ENCODE measurements around the gene CBX8.
A peak's percentile ranks its signal among the peaks of the same experiment; 100 is the strongest.

Gene CBX8

GRCh38 chr17:79832218-79833109 lies 35.6 kb upstream of the CBX8 start:
- Histone ChIP-seq H3K27me3 (ENCODE audit: control insufficient read depth, insufficient read depth, low read length) (no peaks in the 10 kb centered on the region), H3K9me3 (ENCODE audit: control insufficient read depth, low read length) (no peaks in the 10 kb centered on the region), H2AFZ (peak overlapping the region; percentile 88), H3K27ac (peak overlapping the region; percentile 85), H3K9ac (peak overlapping the region; percentile 7), H3K36me3 (ENCODE audit: control insufficient read depth, insufficient read depth, low read length) (no peaks in the 10 kb centered on the region), H3K4me3 (ENCODE audit: low read depth, low read length) (peak overlapping the region; percentile 59), H3K4me1 (peaks cover 27% of the 10 kb centered on the region), H3K4me2 (ENCODE audit: low read length) (peak overlapping the region; percentile 81), H3K79me2 (peaks cover 23% of the 10 kb centered on the region)
- TF ChIP-seq, protein P1, sequence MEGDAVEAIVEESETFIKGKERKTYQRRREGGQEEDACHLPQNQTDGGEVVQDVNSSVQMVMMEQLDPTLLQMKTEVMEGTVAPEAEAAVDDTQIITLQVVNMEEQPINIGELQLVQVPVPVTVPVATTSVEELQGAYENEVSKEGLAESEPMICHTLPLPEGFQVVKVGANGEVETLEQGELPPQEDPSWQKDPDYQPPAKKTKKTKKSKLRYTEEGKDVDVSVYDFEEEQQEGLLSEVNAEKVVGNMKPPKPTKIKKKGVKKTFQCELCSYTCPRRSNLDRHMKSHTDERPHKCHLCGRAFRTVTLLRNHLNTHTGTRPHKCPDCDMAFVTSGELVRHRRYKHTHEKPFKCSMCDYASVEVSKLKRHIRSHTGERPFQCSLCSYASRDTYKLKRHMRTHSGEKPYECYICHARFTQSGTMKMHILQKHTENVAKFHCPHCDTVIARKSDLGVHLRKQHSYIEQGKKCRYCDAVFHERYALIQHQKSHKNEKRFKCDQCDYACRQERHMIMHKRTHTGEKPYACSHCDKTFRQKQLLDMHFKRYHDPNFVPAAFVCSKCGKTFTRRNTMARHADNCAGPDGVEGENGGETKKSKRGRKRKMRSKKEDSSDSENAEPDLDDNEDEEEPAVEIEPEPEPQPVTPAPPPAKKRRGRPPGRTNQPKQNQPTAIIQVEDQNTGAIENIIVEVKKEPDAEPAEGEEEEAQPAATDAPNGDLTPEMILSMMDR (IDR thresholded peaks at IDR 0.05): no peak

DNA sequence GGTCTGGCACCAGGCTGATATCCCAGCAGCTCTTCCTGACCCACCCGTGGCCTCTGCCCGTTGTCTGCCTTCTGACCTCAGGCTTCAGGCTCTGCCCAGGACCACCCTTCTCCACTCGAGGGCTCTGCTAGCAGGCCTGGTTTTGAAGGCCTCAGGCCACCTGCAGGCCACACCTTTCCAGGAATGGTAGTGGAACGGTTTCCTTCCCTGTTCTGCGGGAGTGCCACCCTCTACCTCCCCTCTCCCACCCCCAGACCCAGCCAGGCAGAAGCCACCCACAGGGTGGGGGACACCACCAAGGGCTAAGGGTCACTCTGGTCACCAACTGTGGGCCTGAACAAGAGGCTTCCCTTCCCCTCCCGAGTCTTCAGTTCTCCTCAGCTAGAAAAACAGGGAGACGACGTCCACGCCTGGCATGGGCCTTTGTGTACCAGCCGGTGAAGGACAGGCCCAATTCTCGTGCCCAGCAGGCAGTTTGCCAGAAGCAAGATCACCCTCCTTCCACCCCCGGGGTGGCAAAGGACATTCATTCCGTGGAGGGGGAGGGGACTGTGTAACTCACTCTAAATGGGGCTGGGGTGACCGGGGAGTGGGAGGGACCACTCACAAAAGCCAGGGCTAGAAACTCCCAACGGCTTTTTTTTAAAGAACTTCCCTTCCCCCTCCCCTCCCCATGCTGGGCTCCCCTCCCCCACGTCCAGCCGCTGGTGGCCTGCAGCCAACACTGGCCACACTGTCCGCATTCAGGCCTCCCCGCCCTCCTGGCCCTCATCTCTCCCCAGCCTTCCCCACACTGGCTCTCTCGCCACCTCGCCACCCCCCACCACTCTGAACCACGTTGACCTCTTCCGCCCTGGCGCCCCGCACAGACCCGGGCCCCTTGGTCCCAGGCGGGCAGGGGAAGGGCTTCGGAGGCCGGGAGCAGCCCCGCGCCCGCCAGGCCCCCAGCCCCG lies 34.7 kb upstream of the CBX8 start:
- Histone ChIP-seq H3K9ac (peak overlapping the region; percentile 7), H3K4me1 (peaks cover 27% of the 10 kb centered on the region), H3K9me3 (ENCODE audit: control insufficient read depth, low read length) (no peaks in the 10 kb centered on the region), H3K79me2 (peaks cover 17% of the 10 kb centered on the region), H3K36me3 (ENCODE audit: control insufficient read depth, insufficient read depth, low read length) (no peaks in the 10 kb centered on the region), H3K4me3 (ENCODE audit: low read depth, low read length) (peak overlapping the region; percentile 59), H3K4me2 (ENCODE audit: low read length) (peak overlapping the region; percentile 81), H2AFZ (peak overlapping the region; percentile 88), H3K27me3 (ENCODE audit: control insufficient read depth, insufficient read depth, low read length) (no peaks in the 10 kb centered on the region), H3K27ac (peak overlapping the region; percentile 85)
- TF ChIP-seq, protein P1 (IDR thresholded peaks at IDR 0.05): no peak

- Histone ChIP-seq H3K9me3 (ENCODE audit: control insufficient read depth, low read length) (no peaks in the 10 kb centered on the region), H3K4me3 (ENCODE audit: low read depth, low read length) (peak overlapping the region; percentile 31), H3K9ac (no peak overlapping the region), H3K4me2 (ENCODE audit: low read length) (peak overlapping the region; percentile 81), H3K27me3 (ENCODE audit: control insufficient read depth, insufficient read depth, low read length) (no peaks in the 10 kb centered on the region), H3K79me2 (peaks cover 13% of the 10 kb centered on the region), H3K4me1 (peaks cover 27% of the 10 kb centered on the region), H2AFZ (no peak overlapping the region), H3K27ac (no peak overlapping the region), H3K36me3 (ENCODE audit: control insufficient read depth, insufficient read depth, low read length) (no peaks in the 10 kb centered on the region)
- TF ChIP-seq, protein P1 (IDR thresholded peaks at IDR 0.05): no peak
Measured at GRCh38 chr17:79830763-79831264, 33.9 kb upstream of the CBX8 start.

- no peak overlapping the region for H2AFZ ChIP-seq
- H3K27me3 ChIP-seq (ENCODE audit: control insufficient read depth, insufficient read depth, low read length): no peaks in the 10 kb centered on the region
- H3K9ac ChIP-seq: no peak overlapping the region
- H3K4me2 ChIP-seq (ENCODE audit: low read length): no peak overlapping the region
- no peaks in the 10 kb centered on the region for H3K9me3 ChIP-seq (ENCODE audit: control insufficient read depth, low read length)
- TF ChIP-seq, protein P1 (IDR thresholded peaks at IDR 0.05): no peak
- H3K79me2 ChIP-seq: peaks cover 13% of the 10 kb centered on the region
- no peak overlapping the region for H3K27ac ChIP-seq
- H3K4me3 ChIP-seq (ENCODE audit: low read depth, low read length): no peak overlapping the region
- H3K36me3 ChIP-seq (ENCODE audit: control insufficient read depth, insufficient read depth, low read length): no peaks in the 10 kb centered on the region
- H3K4me1 ChIP-seq: peaks cover 27% of the 10 kb centered on the region
Measured at GRCh38 chr17:79830303-79830702, 33.4 kb upstream of the CBX8 start.
